Trophoblast cell (in vitro differentiated cells and primary cell): ENCODE data around the gene DMRTC2.

ENCODE experiments used
- DNase-seq, 2 donors: peaks; one replicate each; pipeline ENCODE4 v3.0.0-alpha.2; 2016
- H2AFZ ChIP-seq: 2 replicates; pipeline ENCODE4 v1.6.1; 2013; ENCODE audit warnings: low read length, moderate library complexity, mild to moderate bottlenecking; ENCODE audit not compliant: insufficient read depth, poor library complexity
- H2AK5ac ChIP-seq: 2 replicates; pipeline ENCODE4 v1.6.1; 2013; ENCODE audit warnings: mild to moderate bottlenecking, low read length
- H2BK120ac ChIP-seq: 2 replicates; pipeline ENCODE4 v1.6.1; 2013; ENCODE audit warnings: low read length, mild to moderate bottlenecking, moderate library complexity; ENCODE audit not compliant: insufficient read depth, poor library complexity
- H2BK12ac ChIP-seq: 2 replicates; pipeline ENCODE4 v1.6.1; 2013; ENCODE audit warnings: mild to moderate bottlenecking, low read length, moderate library complexity
- H2BK5ac ChIP-seq: 2 replicates; pipeline ENCODE4 v1.6.1; 2013; ENCODE audit warnings: low read length, low read depth, moderate library complexity, mild to moderate bottlenecking; ENCODE audit not compliant: poor library complexity
- H3K14ac ChIP-seq: 2 replicates; pipeline ENCODE4 v1.6.1; 2013; ENCODE audit warnings: mild to moderate bottlenecking, low read length
- H3K18ac ChIP-seq: 2 replicates; pipeline ENCODE4 v1.6.1; 2013; ENCODE audit warnings: mild to moderate bottlenecking, low read length
- H3K23ac ChIP-seq: 2 replicates; pipeline ENCODE4 v1.6.1; 2013; ENCODE audit warnings: low read length
- H3K27ac ChIP-seq: 2 replicates; pipeline ENCODE4 v1.5.1; 2013; ENCODE audit warnings: low read depth, mild to moderate bottlenecking, inconsistent platforms, low read length, moderate library complexity
- H3K27me3 ChIP-seq: 2 replicates; pipeline ENCODE4 v1.6.1; 2013; ENCODE audit warnings: inconsistent platforms, mild to moderate bottlenecking, low read length, moderate library complexity; ENCODE audit not compliant: insufficient read depth
- H3K36me3 ChIP-seq, 2 experiments: 1 replicate in 1 of 2; 2 replicates in 1 of 2; pipeline ENCODE4 v1.6.1; 2013; ENCODE audit warnings: low read length in 2 of 2, mild to moderate bottlenecking in 2 of 2, moderate library complexity in 1 of 2; ENCODE audit not compliant: insufficient read depth in 2 of 2, control insufficient read depth in 1 of 2
- H3K4ac ChIP-seq: 2 replicates; pipeline ENCODE4 v1.6.1; 2013; ENCODE audit warnings: low read depth, mild to moderate bottlenecking, low read length, moderate library complexity
- H3K4me1 ChIP-seq, 2 experiments: 1 replicate in 1 of 2; 2 replicates in 1 of 2; pipeline ENCODE4 v1.6.1; 2013; ENCODE audit warnings: low read length in 2 of 2, mild to moderate bottlenecking in 2 of 2, moderate library complexity in 1 of 2; ENCODE audit not compliant: insufficient read depth in 2 of 2, control insufficient read depth in 1 of 2
- H3K4me2 ChIP-seq: 2 replicates; pipeline ENCODE4 v1.6.1; 2013; ENCODE audit warnings: inconsistent platforms, mild to moderate bottlenecking, low read length, moderate library complexity
- H3K4me3 ChIP-seq: 2 replicates; pipeline ENCODE4 v1.5.1; 2013; ENCODE audit warnings: mild to moderate bottlenecking, low read depth, low read length, inconsistent platforms
- H3K79me1 ChIP-seq: one replicate; pipeline ENCODE4 v1.6.1; 2013; ENCODE audit warnings: low read length
- H3K79me2 ChIP-seq: 2 replicates; pipeline ENCODE4 v1.6.1; 2013; ENCODE audit warnings: low read length, mild to moderate bottlenecking; ENCODE audit not compliant: control insufficient read depth, insufficient read depth, poor library complexity
- H3K9ac ChIP-seq: 2 replicates; pipeline ENCODE4 v1.6.1; 2013; ENCODE audit warnings: mild to moderate bottlenecking, low read length
- H3K9me3 ChIP-seq: 2 replicates; pipeline ENCODE4 v1.6.1; 2013; ENCODE audit warnings: low read depth, mild to moderate bottlenecking, control low read depth, inconsistent platforms, low read length; ENCODE audit not compliant: insufficient read depth
- H4K12ac ChIP-seq: 2 replicates; pipeline ENCODE4 v1.6.1; 2013; ENCODE audit warnings: low read depth, mild to moderate bottlenecking, low read length, moderate library complexity
- H4K8ac ChIP-seq: 2 replicates; pipeline ENCODE4 v1.6.1; 2013; ENCODE audit warnings: low read depth, mild to moderate bottlenecking, low read length, moderate library complexity
- H4K91ac ChIP-seq: one replicate; pipeline ENCODE4 v1.6.1; 2013; ENCODE audit warnings: low read depth, mild to moderate bottlenecking, low read length, moderate library complexity
- WGBS: extraction: QIAGEN DNeasy Blood & Tissue Kit; methylation state at CpG from one replicate; pipeline ENCODE4 v1.1.7; 2013; ENCODE audit warnings: missing lambda C conversion rate; ENCODE audit not compliant: insufficient read length, insufficient coverage; ENCODE audit errors: extremely low coverage; 5-methylcytosine and 5-hydroxymethylcytosine counted together

DMRTC2 gene

GRCh38 chr19:41866284-41866683 is 21.4 kb downstream of the DMRTC2 start:
- Histone ChIP-seq H2AK5ac (no peak overlapping the region), H4K8ac (no peak overlapping the region), H3K4ac (peak overlapping the region; percentile 6), H4K12ac (no peak overlapping the region), H3K9ac (peak overlapping the region; percentile 12), H3K36me3 (peaks cover 84 to 92% of the 10 kb centered on the region in 2 experiments), H3K4me1 (peaks cover 3 to 7% of the 10 kb centered on the region in 2 experiments), H3K9me3 (no peaks in the 10 kb centered on the region), H2BK120ac (no peak overlapping the region), H4K91ac (no peak overlapping the region), H3K4me2 (no peak overlapping the region), H3K14ac (no peak overlapping the region), H2AFZ (no peak overlapping the region), H3K23ac (no peak overlapping the region), H3K18ac (no peak overlapping the region), H3K27ac (no peak overlapping the region), H2BK5ac (no peak overlapping the region), H3K79me2 (peaks cover 6% of the 10 kb centered on the region), H2BK12ac (no peak overlapping the region), H3K4me3 (no peak overlapping the region), H3K27me3 (no peaks in the 10 kb centered on the region), H3K79me1 (no peaks in the 10 kb centered on the region)
- DNase-seq: no peak
- no CpG with 5 or more reads among the region's 3 CpGs for WGBS

- WGBS: no CpG with 5 or more reads among the region's 10 CpGs
These were observed 23.5 kb downstream of the DMRTC2 start for GRCh38 chr19:41868120-41868988.

GRCh38 chr19:41868989-41869300 is 24.1 kb downstream of the DMRTC2 start:
- no peak overlapping the region for H2BK12ac ChIP-seq
- DNase-seq: no peak
- H3K4me3 ChIP-seq: no peak overlapping the region
- peaks cover 71 to 79% of the 10 kb centered on the region in 2 experiments for H3K36me3 ChIP-seq
- no peak overlapping the region for H2AFZ ChIP-seq
- peaks cover 0 to 3% of the 10 kb centered on the region in 2 experiments for H3K4me1 ChIP-seq
- H2AK5ac ChIP-seq: no peak overlapping the region
- H2BK5ac ChIP-seq: no peak overlapping the region
- H3K14ac ChIP-seq: no peak overlapping the region
- no peak overlapping the region for H4K91ac ChIP-seq
- H3K27ac ChIP-seq: no peak overlapping the region
- no peak overlapping the region for H3K9ac ChIP-seq
- H4K12ac ChIP-seq: no peak overlapping the region
- H3K4ac ChIP-seq: no peak overlapping the region
- no peak overlapping the region for H3K18ac ChIP-seq
- H3K9me3 ChIP-seq: no peaks in the 10 kb centered on the region
- H3K79me2 ChIP-seq: no peaks in the 10 kb centered on the region
- H3K27me3 ChIP-seq: no peaks in the 10 kb centered on the region
- no peak overlapping the region for H3K4me2 ChIP-seq
- WGBS: no CpG with 5 or more reads among the region's 12 CpGs
- no peak overlapping the region for H3K23ac ChIP-seq
- H3K79me1 ChIP-seq: no peaks in the 10 kb centered on the region
- no peak overlapping the region for H4K8ac ChIP-seq
- no peak overlapping the region for H2BK120ac ChIP-seq

More at GRCh38 chr19:41868120-41868988, 23.5 kb downstream of the DMRTC2 start:
- H2AFZ ChIP-seq: no peak overlapping the region
- no peak for DNase-seq
- no peak overlapping the region for H3K9ac ChIP-seq
- H2BK5ac ChIP-seq: no peak overlapping the region
- peak overlapping the region; percentile 43 for H4K12ac ChIP-seq
- no peak overlapping the region for H3K4me3 ChIP-seq
- H3K14ac ChIP-seq: no peak overlapping the region
- no peak overlapping the region for H4K91ac ChIP-seq
- no peaks in the 10 kb centered on the region for H3K27me3 ChIP-seq
- H2BK12ac ChIP-seq: no peak overlapping the region
- peaks cover 77 to 83% of the 10 kb centered on the region in 2 experiments for H3K36me3 ChIP-seq
- H2BK120ac ChIP-seq: no peak overlapping the region
- no peak overlapping the region for H3K4me2 ChIP-seq
- H3K4me1 ChIP-seq: peaks cover 2 to 3% of the 10 kb centered on the region in 2 experiments
- H3K23ac ChIP-seq: no peak overlapping the region
- no peaks in the 10 kb centered on the region for H3K79me1 ChIP-seq
- H3K79me2 ChIP-seq: peaks cover 3% of the 10 kb centered on the region
- no peaks in the 10 kb centered on the region for H3K9me3 ChIP-seq
- no peak overlapping the region for H3K4ac ChIP-seq
- H2AK5ac ChIP-seq: no peak overlapping the region
- H3K27ac ChIP-seq: no peak overlapping the region
- no peak overlapping the region for H3K18ac ChIP-seq
- H4K8ac ChIP-seq: no peak overlapping the region

GRCh38 chr19:41869374-41869955 is 24.6 kb downstream of the DMRTC2 start:
- Histone ChIP-seq H3K27me3 (no peaks in the 10 kb centered on the region), H2BK12ac (no peak overlapping the region), H3K4me3 (no peak overlapping the region), H3K14ac (no peak overlapping the region), H3K18ac (no peak overlapping the region), H3K4me2 (no peak overlapping the region), H4K12ac (peak overlapping the region; percentile 16), H3K4me1 (peaks cover 0 to 2% of the 10 kb centered on the region in 2 experiments), H3K9me3 (no peaks in the 10 kb centered on the region), H3K4ac (no peak overlapping the region), H3K79me1 (no peaks in the 10 kb centered on the region), H3K23ac (no peak overlapping the region), H3K36me3 (peaks cover 66 to 74% of the 10 kb centered on the region in 2 experiments), H3K9ac (no peak overlapping the region), H2BK5ac (no peak overlapping the region), H2BK120ac (no peak overlapping the region), H2AK5ac (no peak overlapping the region), H4K91ac (no peak overlapping the region), H3K27ac (no peak overlapping the region), H2AFZ (no peak overlapping the region), H4K8ac (no peak overlapping the region), H3K79me2 (no peaks in the 10 kb centered on the region)
- WGBS: no CpG with 5 or more reads among the region's 13 CpGs
- no peak for DNase-seq
